Jurkat, Clone E6-1 (cell line): Measurements from ENCODE around the gene PPP1R13L. TPM values are rescaled to one million over a fixed set of nuclear protein-coding genes. Genes with fewer than 3 reads are reported as not detected.
A peak's percentile ranks its signal among the peaks of the same experiment; 100 is the strongest.

ENCODE experiments used
- DNase-seq: peaks from one replicate; pipeline ENCODE4 v3.0.0-alpha.2; 2011; ENCODE audit warnings: low read depth, low spot score
- H3K4me3 ChIP-seq: 2 replicates; pipeline ENCODE4 v1.5.1; 2011; ENCODE audit warnings: mild to moderate bottlenecking, low read length, control low read depth, moderate library complexity
- polyA plus RNA-seq: library from polyadenylated mRNA; unstranded; fragments of >200 nt; gene quantifications from one replicate; pipeline ENCODE4 v1.2.1, GENCODE V29; 2012; ENCODE audit warnings: missing spikeins; ENCODE audit not compliant: insufficient read length, insufficient read depth

Gene PPP1R13L
- polyA plus RNA-seq, result 17.7 TPM

- H3K4me3 ChIP-seq, result peak within 1 kb of the TSS; percentile 98
- peak; percentile 37 for DNase-seq
Measured at GRCh38 chr19:45404557-45405434, at the start of gene PPP1R13L. Gene PPP1R13L (minus strand): TSS chr19:45405069. CDS start chr19:45398318, 6,751 bp downstream.

GRCh38 chr19:45451850-45452387 is 47.0 kb upstream of the PPP1R13L start:
- DNase-seq, result no peak
- peak overlapping the region; percentile 79 for H3K4me3 ChIP-seq

GRCh38 chr19:45451131-45451849 is 46.4 kb upstream of the PPP1R13L start:
- peak; percentile 84 for DNase-seq
- H3K4me3 ChIP-seq, result peak overlapping the region; percentile 79

- DNase-seq, result no peak
- peak overlapping the region; percentile 53 for H3K4me3 ChIP-seq
Measured at GRCh38 chr19:45450012-45450333, 45.1 kb upstream of the PPP1R13L start.

GRCh38 chr19:45448887-45449299 is 44.0 kb upstream of the PPP1R13L start:
- H3K4me3 ChIP-seq, result no peak overlapping the region
- no peak for DNase-seq

GRCh38 chr19:45448425-45448756 is 43.5 kb upstream of the PPP1R13L start:
- no peak for DNase-seq
- H3K4me3 ChIP-seq, result no peak overlapping the region

GRCh38 chr19:45446944-45447343 is 42.1 kb upstream of the PPP1R13L start:
- H3K4me3 ChIP-seq, result no peak overlapping the region
- no peak for DNase-seq

GRCh38 chr19:45446295-45446694 is 41.4 kb upstream of the PPP1R13L start:
- peak; percentile 48 for DNase-seq
- H3K4me3 ChIP-seq, result no peak overlapping the region

GRCh38 chr19:45445139-45445538 is 40.3 kb upstream of the PPP1R13L start:
- H3K4me3 ChIP-seq, result no peak overlapping the region
- no peak for DNase-seq

- H3K4me3 ChIP-seq, result no peak overlapping the region
- no peak for DNase-seq
Measured at GRCh38 chr19:45444318-45445041, 39.6 kb upstream of the PPP1R13L start.

GRCh38 chr19:45443462-45444317 is 38.8 kb upstream of the PPP1R13L start:
- DNase-seq, result no peak
- peak overlapping the region; percentile 59 for H3K4me3 ChIP-seq

GRCh38 chr19:45442778-45443461 is 38.1 kb upstream of the PPP1R13L start:
- DNase-seq, result no peak
- peak overlapping the region; percentile 59 for H3K4me3 ChIP-seq

- no peak for DNase-seq
- H3K4me3 ChIP-seq, result no peak overlapping the region
Measured at GRCh38 chr19:45442408-45442777, 37.5 kb upstream of the PPP1R13L start.

GRCh38 chr19:45440873-45441654 is 36.2 kb upstream of the PPP1R13L start:
- no peak for DNase-seq
- H3K4me3 ChIP-seq, result no peak overlapping the region

GRCh38 chr19:45440259-45440638 is 35.4 kb upstream of the PPP1R13L start:
- H3K4me3 ChIP-seq, result peak overlapping the region; percentile 53
- no peak for DNase-seq

GRCh38 chr19:45439569-45440258 is 34.8 kb upstream of the PPP1R13L start:
- DNase-seq, result peak; percentile 55
- H3K4me3 ChIP-seq, result peak overlapping the region; percentile 53

- peak overlapping the region; percentile 53 for H3K4me3 ChIP-seq
- DNase-seq, result no peak
Measured at GRCh38 chr19:45439190-45439568, 34.3 kb upstream of the PPP1R13L start.
